H1 (cell line): ENCODE data around the gene PRXL2A. TPM values are rescaled to one million over a fixed set of nuclear protein-coding genes. Genes with fewer than 3 reads are reported as not detected.

Experiments used
- CTCF ChIA-PET: fragments of 300-600 bp; sonication (Branson Sonifier 250); formaldehyde crosslinking; loops from one replicate; lab custom pipeline; 2021; ENCODE audit not compliant: partially characterized antibody; lab: Charles Lee
- POLR2A ChIA-PET: fragments of 300-600 bp; sonication (Branson Sonifier 250); formaldehyde crosslinking; loops from one replicate; lab custom pipeline; 2021; ENCODE audit warnings: inconsistent platforms; ENCODE audit not compliant: partially characterized antibody; lab: Charles Lee
- DNase-seq, 2 experiments: peaks; one replicate each; pipeline versions ENCODE4 v3.0.0 to v3.0.0-alpha.2; 2010 to 2022; ENCODE audit warnings: low spot score in 2 of 2, low read depth in 1 of 2, mixed read lengths in 1 of 2
- FAIRE-seq: peaks from 2 replicates; lab custom pipeline; 2011; peaks lifted over from hg19 to GRCh38; lab: Jason Lieb, UNC
- H2AFZ ChIP-seq: 2 replicates; pipeline ENCODE4 v1.8.1; 2012; ENCODE audit warnings: low read length, inconsistent platforms
- H2AK5ac ChIP-seq: 2 replicates; pipeline ENCODE4 v1.6.1; 2013; ENCODE audit warnings: low read depth, low read length
- H2BK120ac ChIP-seq: replicated peaks from 2 replicates; pipeline ENCODE3; 2013; ENCODE audit warnings: low read depth, low read length, inconsistent platforms
- H2BK12ac ChIP-seq: 2 replicates; pipeline ENCODE4 v1.6.1; 2013; ENCODE audit warnings: low read depth, low read length
- H2BK15ac ChIP-seq: 2 replicates; pipeline ENCODE4 v1.6.1; 2013; ENCODE audit warnings: low read length
- H2BK20ac ChIP-seq: 2 replicates; pipeline ENCODE4 v1.6.1; 2013; ENCODE audit warnings: low read length
- H2BK5ac ChIP-seq: 2 replicates; pipeline ENCODE4 v1.6.1; 2013; ENCODE audit warnings: low read depth, low read length
- H3K14ac ChIP-seq: 2 replicates; pipeline ENCODE4 v1.6.1; 2013; ENCODE audit warnings: inconsistent platforms; ENCODE audit not compliant: insufficient read length
- H3K18ac ChIP-seq: 2 replicates; pipeline ENCODE4 v1.6.1; 2013; ENCODE audit warnings: low read length; ENCODE audit errors: extremely low read depth
- H3K23ac ChIP-seq: 2 replicates; pipeline ENCODE4 v1.6.1; 2013; ENCODE audit warnings: inconsistent platforms; ENCODE audit not compliant: insufficient read length
- H3K23me2 ChIP-seq: 2 replicates; pipeline ENCODE4 v1.6.1; 2013; ENCODE audit warnings: low read depth, low read length
- H3K27ac ChIP-seq: 2 replicates; pipeline ENCODE4 v1.6.1; 2011; ENCODE audit warnings: low read depth, low read length, inconsistent platforms
- H3K27me3 ChIP-seq, 4 experiments: replicated peaks in 1 of 4; 1 replicate in 1 of 4; 2 replicates in 3 of 4; pipeline versions ENCODE4 v1.6.1 to v1.8.1; 2011 to 2013; ENCODE audit warnings: low read length in 3 of 4, mild to moderate bottlenecking in 3 of 4, inconsistent platforms in 2 of 4, mixed read lengths in 2 of 4, moderate library complexity in 1 of 4; ENCODE audit not compliant: control insufficient read depth in 3 of 4, insufficient read depth in 3 of 4; ENCODE audit errors: extremely low read depth in 1 of 4
- H3K36me3 ChIP-seq, 4 experiments: 2 replicates each; pipeline versions ENCODE4 v1.6.1 to v1.8.1; 2011 to 2013; ENCODE audit warnings: mild to moderate bottlenecking in 4 of 4, low read length in 3 of 4, moderate library complexity in 2 of 4, control low read depth in 1 of 4, inconsistent platforms in 1 of 4; ENCODE audit not compliant: insufficient read depth in 4 of 4, control insufficient read depth in 2 of 4
- H3K4ac ChIP-seq: replicated peaks from 2 replicates; pipeline ENCODE3; 2013; ENCODE audit warnings: low read length, low read depth, mixed read lengths, inconsistent platforms; ENCODE audit not compliant: insufficient read length
- H3K4me1 ChIP-seq, 4 experiments: replicated peaks in 1 of 4; 1 replicate in 1 of 4; 2 replicates in 3 of 4; pipeline versions ENCODE4 v1.6.1 to v1.8.1; 2011 to 2013; ENCODE audit warnings: low read length in 3 of 4, inconsistent platforms in 2 of 4, mixed read lengths in 1 of 4; ENCODE audit not compliant: insufficient read depth in 4 of 4, control insufficient read depth in 3 of 4
- H3K4me2 ChIP-seq, 2 experiments: 2 replicates each; pipeline versions ENCODE4 v1.6.1 to v1.8.1; 2011 to 2013; ENCODE audit warnings: low read depth in 2 of 2, low read length in 2 of 2, control low read depth in 1 of 2, inconsistent platforms in 1 of 2, mild to moderate bottlenecking in 1 of 2; ENCODE audit not compliant: insufficient read depth in 1 of 2
- H3K4me3 ChIP-seq, 4 experiments: fragments of 200-600, 300-600 bp in 1 of 4; sonication (generic), shearing (Covaris generic), sonication (Bioruptor Twin) in 1 of 4; 2 replicates each; pipeline versions ENCODE4 v1.5.1 to v1.8.1; 2011 to 2016; ENCODE audit warnings: low read length in 4 of 4, low read depth in 3 of 4, control low read depth in 2 of 4, inconsistent platforms in 2 of 4, mild to moderate bottlenecking in 2 of 4, mixed read lengths in 1 of 4, moderate library complexity in 1 of 4; ENCODE audit not compliant: insufficient read depth in 2 of 4; ENCODE audit errors: extremely low read depth in 1 of 4
- H3K56ac ChIP-seq: replicated peaks from 2 replicates; pipeline ENCODE3; 2013; ENCODE audit warnings: low read depth, mild to moderate bottlenecking, mixed read lengths, low read length, inconsistent platforms; ENCODE audit not compliant: insufficient read length
- H3K79me1 ChIP-seq: 2 replicates; pipeline ENCODE4 v1.6.1; 2013; ENCODE audit warnings: low read depth, low read length, control low read depth
- H3K79me2 ChIP-seq, 2 experiments: 2 replicates each; pipeline versions ENCODE4 v1.6.1 to v1.8.1; 2012 to 2013; ENCODE audit warnings: low read length in 2 of 2, mild to moderate bottlenecking in 2 of 2, inconsistent platforms in 1 of 2; ENCODE audit not compliant: insufficient read depth in 2 of 2, control insufficient read depth in 1 of 2
- H3K9ac ChIP-seq, 4 experiments: replicated peaks in 1 of 4; 1 replicate in 1 of 4; 2 replicates in 3 of 4; pipeline versions ENCODE4 v1.6.1 to v1.8.1; 2011 to 2013; ENCODE audit warnings: low read depth in 3 of 4, low read length in 3 of 4, control low read depth in 2 of 4, mild to moderate bottlenecking in 2 of 4, moderate library complexity in 2 of 4, inconsistent platforms in 1 of 4; ENCODE audit errors: extremely low read depth in 1 of 4
- H3K9me3 ChIP-seq, 2 experiments: 2 replicates each; pipeline versions ENCODE4 v1.6.1 to v1.8.1; 2012 to 2013; ENCODE audit warnings: mild to moderate bottlenecking in 2 of 2, moderate library complexity in 2 of 2, control low read depth in 1 of 2, inconsistent platforms in 1 of 2, low read depth in 1 of 2, low read length in 1 of 2, mixed read lengths in 1 of 2; ENCODE audit not compliant: insufficient read depth in 2 of 2
- H4K20me1 ChIP-seq, 2 experiments: replicated peaks in 1 of 2; 2 replicates each; pipeline versions ENCODE3 to v1.8.1; 2011 to 2013; ENCODE audit warnings: inconsistent platforms in 2 of 2, low read length in 2 of 2, mild to moderate bottlenecking in 1 of 2; ENCODE audit not compliant: insufficient read depth in 2 of 2, control insufficient read depth in 1 of 2
- H4K5ac ChIP-seq: 2 replicates; pipeline ENCODE4 v1.6.1; 2013; ENCODE audit warnings: low read length, low read depth, mixed read lengths, inconsistent platforms; ENCODE audit not compliant: insufficient read length
- H4K8ac ChIP-seq: 2 replicates; pipeline ENCODE4 v1.8.0; 2013; ENCODE audit warnings: mild to moderate bottlenecking, moderate library complexity, low read length, inconsistent platforms; ENCODE audit not compliant: insufficient read depth; ENCODE audit errors: extremely low read depth
- H4K91ac ChIP-seq: replicated peaks from 2 replicates; pipeline ENCODE3; 2013; ENCODE audit warnings: low read length, mixed read lengths, inconsistent platforms; ENCODE audit not compliant: insufficient read length
- BACH1 ChIP-seq: IDR thresholded peaks from 2 replicates; pipeline ENCODE4 v1.6.1; 2012; ENCODE audit warnings: low read length, improper control_type of control experiment
- CEBPB ChIP-seq: IDR thresholded peaks from 2 replicates; pipeline ENCODE4 v1.6.1; 2012; ENCODE audit warnings: low read depth, low read length
- CHD1 ChIP-seq: IDR thresholded peaks from 2 replicates; pipeline ENCODE4 v1.6.1; 2012; ENCODE audit warnings: low read depth, low read length, improper control_type of control experiment
- EGR1 ChIP-seq: IDR thresholded peaks from 2 replicates; pipeline ENCODE4 v1.6.1; 2011; ENCODE audit warnings: low read depth, low read length, borderline replicate concordance
- EP300 ChIP-seq, 2 experiments: IDR thresholded peaks; 1 replicate in 1 of 2; 2 replicates in 1 of 2; pipeline ENCODE4 v1.6.1; 2011 to 2012; ENCODE audit warnings: low read depth in 2 of 2, low read length in 2 of 2, mild to moderate bottlenecking in 2 of 2, borderline replicate concordance in 1 of 2, inconsistent platforms in 1 of 2, moderate library complexity in 1 of 2
- GTF2F1 ChIP-seq: IDR thresholded peaks from 2 replicates; pipeline ENCODE4 v1.6.1; 2012; ENCODE audit warnings: low read depth, low read length, improper control_type of control experiment, borderline replicate concordance
- HDAC6 ChIP-seq: IDR thresholded peaks from one replicate; pipeline ENCODE4 v1.7.1; 2012; ENCODE audit warnings: low read depth, mild to moderate bottlenecking, inconsistent platforms, low read length, moderate library complexity
- PHF8 ChIP-seq: fragments of 200-600 bp; sonication (generic); conservative IDR thresholded peaks from 2 replicates; pipeline ENCODE4 v1.7.1; 2012; ENCODE audit warnings: low read depth, mild to moderate bottlenecking, inconsistent platforms, low read length, moderate library complexity
- POLR2A ChIP-seq, 2 experiments: IDR thresholded peaks; 1 replicate in 1 of 2; 2 replicates in 1 of 2; pipeline ENCODE4 v1.6.1; 2011; ENCODE audit warnings: low read depth in 2 of 2, low read length in 2 of 2, mild to moderate bottlenecking in 2 of 2; ENCODE audit errors: control extremely low read depth in 1 of 2
- POU5F1 ChIP-seq: IDR thresholded peaks from 2 replicates; pipeline ENCODE4 v1.6.1; 2011; ENCODE audit warnings: low read depth, mild to moderate bottlenecking, low read length, moderate library complexity
- SRF ChIP-seq: IDR thresholded peaks from 2 replicates; pipeline ENCODE4 v1.6.1; 2011; ENCODE audit warnings: mild to moderate bottlenecking, low read depth, low read length, moderate library complexity
- TAF1 ChIP-seq: IDR thresholded peaks from 2 replicates; pipeline ENCODE4 v1.6.1; 2011; ENCODE audit warnings: mild to moderate bottlenecking, low read depth, low read length
- TBP ChIP-seq: IDR thresholded peaks from 2 replicates; pipeline ENCODE4 v1.6.1; 2011; ENCODE audit warnings: low read depth, low read length, improper control_type of control experiment
- TCF12 ChIP-seq: IDR thresholded peaks from 2 replicates; pipeline ENCODE4 v1.6.1; 2011; ENCODE audit warnings: low read depth, mild to moderate bottlenecking, low read length
- YY1 ChIP-seq: IDR thresholded peaks from 2 replicates; pipeline ENCODE4 v1.6.1; 2011; ENCODE audit warnings: low read depth, mild to moderate bottlenecking, low read length
- WGBS, 2 experiments: shearing (Covaris generic) in 1 of 2; methylation state at CpG; one replicate each; pipeline versions ENCODE4 v1.1.6 to v1.1.7; 2013 to 2015; ENCODE audit warnings: low lambda C conversion rate in 2 of 2, mixed read lengths in 2 of 2, inconsistent platforms in 1 of 2, low coverage in 1 of 2, missing lambda C conversion rate in 1 of 2; ENCODE audit not compliant: insufficient replicate concordance in 2 of 2, insufficient coverage in 1 of 2, insufficient read length in 1 of 2; ENCODE audit errors: extremely low coverage in 1 of 2, missing lambda C conversion rate in 1 of 2; 5-methylcytosine and 5-hydroxymethylcytosine counted together
- polyA plus RNA-seq, 7 experiments: library from polyadenylated mRNA; depleted of rRNA in 3 of 7; stranded (reverse) in 5 of 7; unstranded in 2 of 7; fragments of >200 nt in 5 of 7; fragments of 200-250 nt in 2 of 7; gene quantifications; 1 replicate in 5 of 7; 2 replicates in 1 of 7; 4 replicates in 1 of 7; pipeline versions ENCODE4 v1.2.1 to v1.2.3, GENCODE V29; 2011 to 2013; ENCODE audit warnings: missing spikeins in 2 of 7, mixed read lengths in 2 of 7
- total RNA-seq: library from RNA; stranded (reverse); fragmentation: NEBNext Ultra II Directional; extraction: Animal tissue kit (Norgen Biotek cat#: 25700); gene quantifications from 2 replicates; pipeline ENCODE4 v1.2.1, GENCODE V29; 2021

The PRXL2A gene
- total and polyA plus RNA-seq, 2 of the 8 experiments (the other 6 are each of a cell fraction or from before 2014, with no cell fraction given): 13.4 to 58.3 TPM

- H2BK15ac ChIP-seq: no peak overlapping the region
- H3K56ac ChIP-seq: no peak overlapping the region
- no peak overlapping the region for H2BK5ac ChIP-seq
- no peak overlapping the region for H3K23ac ChIP-seq
- no peaks in the 10 kb centered on the region for H3K23me2 ChIP-seq
- no peak overlapping the region for H4K91ac ChIP-seq
- no peak overlapping the region for H3K14ac ChIP-seq
- CTCF ChIA-PET: interaction anchor here (0.8 to 30.5 kb wide), 4 partner anchors 7 to 69 kb away, joined by 4 to 456 read pairs (median 38); no protein-coding TSS in a partner anchor
- no peak overlapping the region for H2BK12ac ChIP-seq
- no peaks in the 10 kb centered on the region for H3K9me3 ChIP-seq
- H3K4me1 ChIP-seq: peaks cover 0 to 3% (median 1%) of the 10 kb centered on the region in 4 experiments; a peak in 4 of 7 replicates
- no peak overlapping the region for H3K27ac ChIP-seq
- no peak overlapping the region for H2AK5ac ChIP-seq
- H4K20me1 ChIP-seq: peaks cover 0 to 2% of the 10 kb centered on the region in 2 experiments
- no peak overlapping the region for H3K4me3 ChIP-seq
- H3K79me1 ChIP-seq: no peaks in the 10 kb centered on the region
- no peak overlapping the region for H2BK20ac ChIP-seq
- H4K8ac ChIP-seq: no peak overlapping the region
- FAIRE-seq (no peak), DNase-seq (no peak)
- no peaks in the 10 kb centered on the region for H3K27me3 ChIP-seq
- no peak overlapping the region for H3K18ac ChIP-seq
- H4K5ac ChIP-seq: no peak overlapping the region
- POLR2A ChIA-PET: interaction anchor here (2.3 kb wide), 1 partner anchor 29 kb away, joined by 5 read pairs; the partner anchor contains the start of gene PRXL2A
- no peak overlapping the region for H3K9ac ChIP-seq
- H2BK120ac ChIP-seq: no peak overlapping the region
- peaks cover 0 to 10% (median 2%) of the 10 kb centered on the region in 4 experiments; a peak in 4 of 8 replicates for H3K36me3 ChIP-seq
- H2AFZ ChIP-seq: no peak overlapping the region
- no peak overlapping the region for H3K4me2 ChIP-seq
- no peak overlapping the region for H3K4ac ChIP-seq
- 93% methylated on average over 6 of the region's 6 CpGs; no CpG with 5 or more reads in 1 of the 2 experiments for whole genome bisulfite sequencing, 2 experiments
- no peaks in the 10 kb centered on the region for H3K79me2 ChIP-seq
- TF ChIP-seq GTF2F1 (no peak), POU5F1 (no peak), CEBPB (no peak), CHD1 (no peak), EP300 (IDR thresholded peaks at IDR 0.05; ENCODE audit: borderline replicate concordance in 1 of 2, low read depth in 2 of 2, low read length in 2 of 2) (no peak), HDAC6 (no peak), TAF1 (no peak), TCF12 (no peak), PHF8 (no peak), EGR1 (no peak), BACH1 (no peak), TBP (no peak), POLR2A (IDR thresholded peaks at IDR 0.05; ENCODE audit: control extremely low read depth in 1 of 2, low read depth in 2 of 2, low read length in 2 of 2) (no peak), YY1 (no peak), SRF (no peak)
Measured at GRCh38 chr10:80436446-80437098, 28.2 kb downstream of the PRXL2A start.
